Kidney epithelial cell (primary cell): ENCODE measurements around the gene AGTR1. TPM values are rescaled to one million over a fixed set of nuclear protein-coding genes. Genes with fewer than 3 reads are reported as not detected.

Experiments
- DNase-seq: peaks from one replicate; pipeline ENCODE4 v3.0.0-alpha.2; 2010; ENCODE audit warnings: low read depth
- H3K27me3 ChIP-seq: 2 replicates; pipeline ENCODE4 v1.6.0; 2011; ENCODE audit warnings: low read length; ENCODE audit not compliant: control insufficient read depth, insufficient read depth
- H3K36me3 ChIP-seq: 2 replicates; pipeline ENCODE4 v1.5.1; 2011; ENCODE audit warnings: low read length; ENCODE audit not compliant: control insufficient read depth, insufficient read depth
- H3K4me3 ChIP-seq: 2 replicates; pipeline ENCODE4 v1.5.1; 2011; ENCODE audit warnings: low read depth, mild to moderate bottlenecking, control low read depth, low read length
- CTCF ChIP-seq: IDR thresholded peaks from 2 replicates; pipeline ENCODE4 v1.5.1; 2011; ENCODE audit warnings: mild to moderate bottlenecking, moderate library complexity, low read length, control low read depth, inconsistent platforms; ENCODE audit not compliant: insufficient read depth, poor library complexity, severe bottlenecking
- total RNA-seq: library from RNA; depleted of rRNA; stranded (reverse); fragments of >200 nt; gene quantifications from 2 replicates; pipeline ENCODE4 v1.2.3, GENCODE V29; 2015

Gene AGTR1
- total RNA-seq, 1 donor from 2014 or later, result not detected

GRCh38 chr3:148659512-148659911 lies 38.2 kb upstream of the AGTR1 start:
- TF ChIP-seq CTCF, result no peak
- Histone ChIP-seq H3K4me3 (no peak overlapping the region), H3K27me3 (no peaks in the 10 kb centered on the region), H3K36me3 (no peaks in the 10 kb centered on the region)
- no peak for DNase-seq

- Histone ChIP-seq H3K4me3 (no peak overlapping the region), H3K27me3 (no peaks in the 10 kb centered on the region), H3K36me3 (no peaks in the 10 kb centered on the region)
- TF ChIP-seq CTCF, result no peak
- DNase-seq, result no peak
These were observed 17.4 kb upstream of the AGTR1 start for GRCh38 chr3:148680289-148680688.

GRCh38 chr3:148681080-148681479 lies 16.6 kb upstream of the AGTR1 start:
- Histone ChIP-seq H3K36me3 (no peaks in the 10 kb centered on the region), H3K27me3 (no peaks in the 10 kb centered on the region), H3K4me3 (no peak overlapping the region)
- no peak for TF ChIP-seq CTCF
- DNase-seq, result no peak

GRCh38 chr3:148682997-148683396 lies 14.7 kb upstream of the AGTR1 start:
- no peak for DNase-seq
- Histone ChIP-seq H3K36me3 (no peaks in the 10 kb centered on the region), H3K27me3 (no peaks in the 10 kb centered on the region), H3K4me3 (no peak overlapping the region)
- no peak for TF ChIP-seq CTCF

GRCh38 chr3:148694116-148694515 lies 3.6 kb upstream of the AGTR1 start:
- DNase-seq, result no peak
- no peak overlapping the region for H3K4me3 ChIP-seq
- no peak for TF ChIP-seq CTCF
- peaks cover 9% of the 10 kb centered on the region for H3K27me3 ChIP-seq
- no peaks in the 10 kb centered on the region for H3K36me3 ChIP-seq

- Histone ChIP-seq H3K27me3 (peaks cover 9% of the 10 kb centered on the region), H3K4me3 (peak overlapping the region; percentile 46), H3K36me3 (no peaks in the 10 kb centered on the region)
- no peak for DNase-seq
- no peak for TF ChIP-seq CTCF
These were observed 597 bp downstream of the AGTR1 start for GRCh38 chr3:148698190-148698810.
